ENCODE data around the gene TM4SF4. TPM values are rescaled to one million over a fixed set of nuclear protein-coding genes. Genes with fewer than 3 reads are reported as not detected.

TM4SF4 gene
- total and polyA plus RNA-seq, 7 donors: 0.92 to 17.1 (median 5.0) TPM; not detected in 1

DNA sequence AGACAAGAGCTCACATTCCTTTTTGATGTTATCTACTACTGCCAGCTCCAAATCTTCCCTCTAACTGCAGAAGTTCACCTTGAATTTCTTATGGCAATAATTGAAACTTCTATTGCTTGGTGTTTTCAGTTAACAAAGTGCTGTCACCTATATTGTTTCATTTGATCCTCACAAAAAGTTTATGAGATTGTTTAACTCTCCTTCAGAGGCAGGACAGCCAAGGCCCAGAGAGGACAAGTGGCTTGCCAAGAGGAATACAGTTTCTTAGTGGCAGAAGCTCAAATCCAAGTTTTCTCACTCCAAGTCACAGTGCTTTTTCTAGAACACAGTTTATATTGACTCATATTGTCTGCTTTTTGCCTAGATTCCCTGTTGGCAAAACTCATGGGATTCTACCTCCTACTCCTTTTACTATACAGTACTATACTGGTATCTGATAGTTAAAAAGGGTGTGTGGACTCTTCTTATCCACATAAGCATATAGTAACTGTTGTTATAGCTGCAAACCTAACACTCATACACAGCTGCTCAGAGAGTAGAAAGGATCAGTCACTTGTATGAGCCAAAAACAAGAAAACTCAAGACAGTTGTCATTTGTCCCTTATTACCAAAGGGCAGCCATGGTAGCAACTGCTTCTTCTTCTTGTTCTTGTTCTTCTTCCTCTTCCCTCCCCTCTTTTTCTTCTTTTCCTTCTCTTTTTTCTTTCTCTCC is 15.9 kb downstream of the TM4SF4 start:
- no peak overlapping the region for H3K27ac ChIP-seq
- no peak for TF ChIP-seq POLR2A (IDR thresholded peaks at IDR 0.05)
- no peak for TF ChIP-seq EP300 (IDR thresholded peaks at IDR 0.05)
- TF ChIP-seq, protein P1, sequence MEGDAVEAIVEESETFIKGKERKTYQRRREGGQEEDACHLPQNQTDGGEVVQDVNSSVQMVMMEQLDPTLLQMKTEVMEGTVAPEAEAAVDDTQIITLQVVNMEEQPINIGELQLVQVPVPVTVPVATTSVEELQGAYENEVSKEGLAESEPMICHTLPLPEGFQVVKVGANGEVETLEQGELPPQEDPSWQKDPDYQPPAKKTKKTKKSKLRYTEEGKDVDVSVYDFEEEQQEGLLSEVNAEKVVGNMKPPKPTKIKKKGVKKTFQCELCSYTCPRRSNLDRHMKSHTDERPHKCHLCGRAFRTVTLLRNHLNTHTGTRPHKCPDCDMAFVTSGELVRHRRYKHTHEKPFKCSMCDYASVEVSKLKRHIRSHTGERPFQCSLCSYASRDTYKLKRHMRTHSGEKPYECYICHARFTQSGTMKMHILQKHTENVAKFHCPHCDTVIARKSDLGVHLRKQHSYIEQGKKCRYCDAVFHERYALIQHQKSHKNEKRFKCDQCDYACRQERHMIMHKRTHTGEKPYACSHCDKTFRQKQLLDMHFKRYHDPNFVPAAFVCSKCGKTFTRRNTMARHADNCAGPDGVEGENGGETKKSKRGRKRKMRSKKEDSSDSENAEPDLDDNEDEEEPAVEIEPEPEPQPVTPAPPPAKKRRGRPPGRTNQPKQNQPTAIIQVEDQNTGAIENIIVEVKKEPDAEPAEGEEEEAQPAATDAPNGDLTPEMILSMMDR (IDR thresholded peaks at IDR 0.05): no peak
- TF ChIP-seq POLR2AphosphoS5 (IDR thresholded peaks at IDR 0.05): no peak
- no peaks in the 10 kb centered on the region for H3K36me3 ChIP-seq
- no peaks in the 10 kb centered on the region for H3K9me3 ChIP-seq
- no peaks in the 10 kb centered on the region for H3K4me1 ChIP-seq
- no peaks in the 10 kb centered on the region for H3K27me3 ChIP-seq
- DNase-seq: no peak
- intact Hi-C loops (cut with DNase I): loop anchor here (10.0 kb wide), 1 partner anchor 366 kb away; the partner anchor contains the start of gene HPS3
- no peak overlapping the region for H3K4me3 ChIP-seq

DNA sequence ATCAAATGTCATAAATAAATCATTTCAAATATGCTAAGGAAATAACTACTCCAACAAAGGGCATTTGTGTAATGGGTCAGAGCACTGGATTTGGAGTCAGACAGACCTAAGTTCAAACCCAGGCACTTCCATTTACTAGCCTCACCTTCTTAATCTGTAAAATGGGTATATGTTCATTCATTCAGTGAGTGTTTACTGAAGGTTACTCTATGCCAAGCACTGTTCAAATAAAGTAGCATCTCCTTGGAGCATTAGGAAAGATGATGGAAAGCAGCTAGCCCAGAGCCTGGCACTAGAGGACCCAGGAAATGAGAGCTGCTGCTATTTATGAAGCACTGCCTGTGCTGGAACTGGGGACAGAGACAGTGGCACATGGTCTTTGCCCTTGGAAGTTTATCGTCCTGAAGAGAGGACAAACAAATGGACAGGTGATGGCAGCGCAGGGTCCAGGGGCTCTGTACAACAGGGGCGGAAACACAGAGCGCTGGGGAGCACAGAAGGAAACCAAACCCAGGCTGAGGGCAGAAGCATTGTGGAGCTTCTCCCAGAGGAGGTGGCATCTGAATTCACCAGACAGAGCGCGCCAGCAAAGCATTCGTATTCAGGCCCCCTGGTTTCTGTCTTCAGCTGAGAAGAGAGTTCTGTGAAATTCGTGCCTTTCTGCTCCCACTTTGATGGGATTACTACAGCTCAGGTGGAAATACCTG is 19.0 kb downstream of the TM4SF4 start:
- no peaks in the 10 kb centered on the region for H3K27me3 ChIP-seq
- H3K4me1 ChIP-seq: no peaks in the 10 kb centered on the region
- H3K27ac ChIP-seq: no peak overlapping the region
- DNase-seq: no peak
- TF ChIP-seq, protein P1 (IDR thresholded peaks at IDR 0.05): no peak
- TF ChIP-seq EP300 (IDR thresholded peaks at IDR 0.05) (no peak), POLR2AphosphoS5 (IDR thresholded peaks at IDR 0.05) (no peak), POLR2A (IDR thresholded peaks at IDR 0.05) (no peak)
- no peaks in the 10 kb centered on the region for H3K36me3 ChIP-seq
- no peaks in the 10 kb centered on the region for H3K9me3 ChIP-seq
- H3K4me3 ChIP-seq: no peak overlapping the region
- 62 to 84% methylated on average over 8 of the region's 8 CpGs for WGBS, 2 donors
- intact Hi-C loops (cut with DNase I): loop anchor here (2.0 to 10.0 kb wide), 2 partner anchors 277 to 369 kb away; partner anchors contain the start of gene HPS3

DNA sequence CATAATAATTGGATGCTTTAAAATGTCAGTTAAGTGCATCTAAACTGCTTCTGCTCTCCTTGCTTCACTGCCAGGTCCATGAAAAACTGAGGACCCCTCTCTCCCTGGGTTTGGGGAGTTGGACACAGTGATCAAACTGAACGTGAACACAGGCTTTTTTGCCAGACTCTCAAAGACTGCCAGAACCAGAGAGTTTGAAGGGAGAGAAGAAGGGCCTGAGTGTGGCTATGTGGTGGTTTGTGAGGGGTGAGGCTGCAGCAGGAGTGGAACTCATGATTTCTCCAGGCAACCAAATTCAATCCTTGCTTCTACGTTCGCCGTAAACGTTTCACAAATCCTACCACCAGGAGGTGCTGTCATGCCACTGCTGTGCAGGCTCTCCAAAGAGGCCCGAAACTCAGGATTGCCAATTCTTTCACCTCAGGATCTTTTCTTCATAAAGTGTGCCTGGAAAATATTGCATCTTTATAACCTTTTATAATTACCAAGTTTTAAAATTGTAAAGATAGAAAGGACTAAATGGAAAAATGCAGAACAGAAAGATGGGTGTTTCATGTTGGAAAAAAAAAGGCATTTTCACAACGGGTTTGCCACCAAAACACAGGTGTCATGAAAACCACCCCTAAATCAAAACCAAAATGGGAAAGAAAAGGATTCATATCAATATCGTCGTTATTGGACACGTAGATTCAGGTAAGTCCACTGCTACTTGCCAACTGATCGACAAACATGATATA is 19.7 kb downstream of the TM4SF4 start:
- TF ChIP-seq, protein P1 (IDR thresholded peaks at IDR 0.05): peak; percentile 68 to 81 (median 76)
- no peak for TF ChIP-seq POLR2AphosphoS5 (IDR thresholded peaks at IDR 0.05)
- Histone ChIP-seq H3K4me1 (no peaks in the 10 kb centered on the region), H3K9me3 (no peaks in the 10 kb centered on the region), H3K27me3 (no peaks in the 10 kb centered on the region), H3K27ac (no peak overlapping the region), H3K4me3 (no peak overlapping the region), H3K36me3 (no peaks in the 10 kb centered on the region)
- intact Hi-C loops (cut with DNase I): loop anchor here (2.0 to 10.0 kb wide), 2 partner anchors 277 to 369 kb away; partner anchors contain the start of gene HPS3
- 37 to 41% methylated on average over 11 of the region's 11 CpGs for WGBS, 2 donors
- peak; percentile 80 for DNase-seq

DNA sequence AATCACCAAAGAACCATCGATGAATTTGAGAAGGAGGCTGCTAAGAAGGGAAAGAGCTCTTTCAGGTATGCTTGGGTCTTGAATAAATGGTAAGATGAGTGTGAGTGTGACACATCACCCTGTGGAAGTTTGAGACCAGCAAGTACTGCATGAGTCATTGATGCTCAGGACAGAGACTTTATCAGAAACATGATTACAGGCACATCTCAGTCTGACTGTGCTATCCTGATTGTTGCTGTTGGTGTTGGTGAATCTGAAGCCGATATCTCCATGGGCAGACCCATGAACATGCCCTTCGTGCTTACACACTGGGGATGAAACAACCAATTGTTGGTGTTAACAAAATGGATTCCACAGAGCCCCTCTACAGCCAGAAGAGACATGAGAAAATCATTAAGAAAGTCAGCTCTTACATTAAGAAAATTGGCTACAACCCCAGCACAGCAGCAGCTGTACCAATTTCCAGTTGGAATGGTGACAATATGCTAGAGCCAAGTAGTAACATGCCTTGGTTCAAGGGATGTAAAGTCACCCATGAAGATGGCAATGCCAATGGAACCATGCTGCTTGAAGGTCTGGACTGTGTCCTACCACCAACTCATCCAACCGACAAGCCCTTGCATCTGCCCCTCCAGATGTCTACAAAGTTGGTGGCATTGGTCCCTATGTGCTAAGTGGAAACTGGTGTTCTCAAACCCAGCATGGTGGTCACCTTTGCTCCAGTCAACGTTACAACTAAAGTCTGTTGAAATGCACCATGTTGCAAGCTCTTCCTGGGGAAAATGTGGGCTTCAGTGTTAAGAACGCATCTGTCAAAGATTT is 20.5 kb downstream of the TM4SF4 start:
- Histone ChIP-seq H3K27me3 (no peaks in the 10 kb centered on the region), H3K9me3 (no peaks in the 10 kb centered on the region), H3K4me3 (no peak overlapping the region), H3K27ac (no peak overlapping the region), H3K4me1 (no peaks in the 10 kb centered on the region), H3K36me3 (no peaks in the 10 kb centered on the region)
- 93 to 96% methylated on average over 6 of the region's 6 CpGs for WGBS, 2 donors
- no peak for DNase-seq
- TF ChIP-seq, protein P1 (IDR thresholded peaks at IDR 0.05): no peak
- no peak for TF ChIP-seq POLR2A (IDR thresholded peaks at IDR 0.05)
- TF ChIP-seq EP300 (IDR thresholded peaks at IDR 0.05): no peak
- TF ChIP-seq POLR2AphosphoS5 (IDR thresholded peaks at IDR 0.05): no peak
- intact Hi-C loops (cut with DNase I): loop anchor here (2.0 to 10.0 kb wide), 2 partner anchors 276 to 370 kb away; partner anchors contain the start of gene HPS3

All from sigmoid colon (tissue), 7 donors.